Psoas muscle (tissue), 8 donors: ENCODE results near the gene CA11. TPM values are rescaled to one million over a fixed set of nuclear protein-coding genes. Genes with fewer than 3 reads are reported as not detected.

ENCODE experiments used
- ATAC-seq, 4 donors: fragments of 200-7000 bp; cut with Tn5 transposase; one replicate each; pipeline ENCODE4 v1.9.1; 2020; ENCODE audit warnings: moderate library complexity in 3 of 4, mild to moderate bottlenecking in 2 of 4
- DNase-seq, 2 donors: peaks; one replicate each; pipeline ENCODE4 v3.0.0-alpha.2; 2020
- H3K27ac ChIP-seq: fragments of 200-600 bp; one replicate; pipeline ENCODE4 v1.8.0; 2022
- H3K27me3 ChIP-seq, 3 donors: fragments of 200-600 bp in 1 of 3; one replicate each; pipeline versions ENCODE4 v1.6.1 to v1.8.0; 2013 to 2022; ENCODE audit warnings: low read length in 2 of 3, mild to moderate bottlenecking in 2 of 3, moderate library complexity in 1 of 3; ENCODE audit not compliant: insufficient read depth in 3 of 3
- H3K36me3 ChIP-seq, 2 donors: fragments of 200-600 bp in 1 of 2; one replicate each; pipeline versions ENCODE4 v1.6.1 to v1.8.0; 2013 to 2022; ENCODE audit warnings: low read depth in 1 of 2, mild to moderate bottlenecking in 1 of 2, moderate library complexity in 1 of 2; ENCODE audit not compliant: insufficient read depth in 1 of 2
- H3K4me1 ChIP-seq: fragments of 200-600 bp; one replicate; pipeline ENCODE4 v1.8.0; 2022
- H3K4me3 ChIP-seq: fragments of 200-600 bp; one replicate; pipeline ENCODE4 v1.8.0; 2022; ENCODE audit warnings: mild to moderate bottlenecking
- H3K9me3 ChIP-seq: fragments of 200-600 bp; one replicate; pipeline ENCODE4 v1.8.0; 2022
- WGBS, 3 donors: extraction: QIAGEN DNeasy Blood & Tissue Kit; methylation state at CpG; one replicate each; pipeline versions ENCODE4 v1.1.6 to v1.1.7; 2013; 5-methylcytosine and 5-hydroxymethylcytosine counted together
- intact Hi-C, 2 donors: fragments of 100-400 bp; cut with DNase I; formaldehyde crosslinking; loops; one replicate each; pipeline versions ENCODE4 v1.11.0 to v1.14.2; 2022
- polyA plus RNA-seq, 3 donors: library from polyadenylated mRNA; stranded (reverse); fragments of 200-250 nt; gene quantifications; one replicate each; pipeline ENCODE4 v1.2.3, GENCODE V29; 2013
- total RNA-seq, 4 donors: library from RNA; stranded (reverse); fragmentation: NEBNext Ultra II Directional in 2 of 4; extraction: Animal tissue kit (Norgen Biotek cat#: 25700) in 2 of 4; gene quantifications; one replicate each; pipeline versions ENCODE4 v1.2.1 to v1.2.4, GENCODE V29; 2021 to 2023
- TF ChIP-seq, protein P1 (sequence below): fragments of 200-600 bp; IDR thresholded peaks from one replicate; pipeline ENCODE4 v1.8.0; 2022; ENCODE audit warnings: antibody characterized with exemption
- donor health status: healthy with polysubstance abuse.
- donor health status: DM: no; HTN: no; CAD: no; lungs with moderate emphysema.
- donor health status: Bipolar disorder and iron deficiency.
- donor health status: healthy.
- donor health status: DM: yes; HTN: yes; CAD: no.
- donor health status: DM: no; HTN: no; CAD: no.
- donor health status: DM: no; HTN: no; CAD: no.
- donor health status: DM: yes; HTN: yes; CAD: no.

The CA11 gene
- total and polyA plus RNA-seq, 7 donors: 2.3 to 10.6 (median 8.6) TPM

- Histone ChIP-seq H3K9me3 (no peaks in the 10 kb centered on the region), H3K4me3 (peak overlapping the region; percentile 42), H3K27me3 (no peaks in the 10 kb centered on the region), H3K4me1 (peaks cover 49% of the 10 kb centered on the region), H3K36me3 (peaks cover 0 to 14% of the 10 kb centered on the region in 2 donors), H3K27ac (peak overlapping the region; percentile 80)
- DNase-seq (peak; percentile 68 to 84), ATAC-seq (peak in 1 of 4 donors; percentile 16)
- TF ChIP-seq, protein P1, sequence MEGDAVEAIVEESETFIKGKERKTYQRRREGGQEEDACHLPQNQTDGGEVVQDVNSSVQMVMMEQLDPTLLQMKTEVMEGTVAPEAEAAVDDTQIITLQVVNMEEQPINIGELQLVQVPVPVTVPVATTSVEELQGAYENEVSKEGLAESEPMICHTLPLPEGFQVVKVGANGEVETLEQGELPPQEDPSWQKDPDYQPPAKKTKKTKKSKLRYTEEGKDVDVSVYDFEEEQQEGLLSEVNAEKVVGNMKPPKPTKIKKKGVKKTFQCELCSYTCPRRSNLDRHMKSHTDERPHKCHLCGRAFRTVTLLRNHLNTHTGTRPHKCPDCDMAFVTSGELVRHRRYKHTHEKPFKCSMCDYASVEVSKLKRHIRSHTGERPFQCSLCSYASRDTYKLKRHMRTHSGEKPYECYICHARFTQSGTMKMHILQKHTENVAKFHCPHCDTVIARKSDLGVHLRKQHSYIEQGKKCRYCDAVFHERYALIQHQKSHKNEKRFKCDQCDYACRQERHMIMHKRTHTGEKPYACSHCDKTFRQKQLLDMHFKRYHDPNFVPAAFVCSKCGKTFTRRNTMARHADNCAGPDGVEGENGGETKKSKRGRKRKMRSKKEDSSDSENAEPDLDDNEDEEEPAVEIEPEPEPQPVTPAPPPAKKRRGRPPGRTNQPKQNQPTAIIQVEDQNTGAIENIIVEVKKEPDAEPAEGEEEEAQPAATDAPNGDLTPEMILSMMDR: no peak
- intact Hi-C loops: loop anchor here in 1 of 2 donors (10.0 kb wide), 1 partner anchor 334 kb away; the partner anchor contains the start of gene FTL
- WGBS, 3 donors: 12 to 24% (median 15%) methylated on average over 45 to 47 of the region's 47 CpGs
Observed at GRCh38 chr19:48630296-48631063, 15.5 kb downstream of the CA11 start.

DNA sequence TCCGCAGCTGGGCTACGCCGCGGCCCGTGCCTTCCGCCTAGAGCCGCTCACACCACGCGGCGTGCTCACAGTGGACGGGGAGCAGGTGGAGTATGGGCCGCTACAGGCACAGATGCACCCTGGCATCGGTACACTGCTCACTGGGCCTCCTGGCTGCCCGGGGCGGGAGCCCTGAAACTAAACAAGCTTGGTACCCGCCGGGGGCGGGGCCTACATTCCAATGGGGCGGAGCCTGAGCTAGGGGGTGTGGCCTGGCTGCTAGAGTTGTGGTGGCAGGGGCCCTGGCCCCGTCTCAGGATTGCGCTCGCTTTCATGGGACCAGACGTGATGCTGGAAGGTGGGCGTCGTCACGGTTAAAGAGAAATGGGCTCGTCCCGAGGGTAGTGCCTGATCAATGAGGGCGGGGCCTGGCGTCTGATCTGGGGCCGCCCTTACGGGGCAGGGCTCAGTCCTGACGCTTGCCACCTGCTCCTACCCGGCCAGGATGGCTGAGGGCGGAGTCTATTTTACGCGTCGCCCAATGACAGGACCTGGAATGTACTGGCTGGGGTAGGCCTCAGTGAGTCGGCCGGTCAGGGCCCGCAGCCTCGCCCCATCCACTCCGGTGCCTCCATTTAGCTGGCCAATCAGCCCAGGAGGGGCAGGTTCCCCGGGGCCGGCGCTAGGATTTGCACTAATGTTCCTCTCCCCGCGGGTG is 16.2 kb downstream of the CA11 start:
- Histone ChIP-seq H3K27me3 (no peaks in the 10 kb centered on the region), H3K4me3 (peak overlapping the region; percentile 42), H3K36me3 (peaks cover 0 to 14% of the 10 kb centered on the region in 2 donors), H3K9me3 (no peaks in the 10 kb centered on the region), H3K4me1 (peaks cover 45% of the 10 kb centered on the region), H3K27ac (peak overlapping the region; percentile 80)
- TF ChIP-seq, protein P1: no peak
- ATAC-seq (peak; percentile 33 to 57 (median 50)), DNase-seq (peak; percentile 73 to 77)
- 45 to 52% (median 50%) methylated on average over 48 of the region's 48 CpGs for WGBS, 3 donors
- intact Hi-C loops: loop anchor here in 1 of 2 donors (10.0 kb wide), 1 partner anchor 335 kb away; the partner anchor contains the start of gene FTL

DNA sequence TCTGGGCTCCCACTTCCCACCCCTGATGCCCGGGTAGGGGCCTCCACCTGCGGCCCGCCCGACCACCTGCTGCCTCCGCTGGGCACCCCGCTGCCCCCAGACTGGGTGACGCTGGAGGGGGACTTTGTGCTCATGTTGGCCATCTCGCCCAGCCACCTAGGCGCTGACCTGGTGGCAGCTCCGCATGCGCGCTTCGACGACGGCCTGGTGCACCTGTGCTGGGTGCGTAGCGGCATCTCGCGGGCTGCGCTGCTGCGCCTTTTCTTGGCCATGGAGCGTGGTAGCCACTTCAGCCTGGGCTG is 16.7 kb downstream of the CA11 start:
- H3K36me3 ChIP-seq: peaks cover 0 to 14% of the 10 kb centered on the region in 2 donors
- H3K4me1 ChIP-seq: peaks cover 40% of the 10 kb centered on the region
- DNase-seq: peak in 1 of 2 donors; percentile 55

DNA sequence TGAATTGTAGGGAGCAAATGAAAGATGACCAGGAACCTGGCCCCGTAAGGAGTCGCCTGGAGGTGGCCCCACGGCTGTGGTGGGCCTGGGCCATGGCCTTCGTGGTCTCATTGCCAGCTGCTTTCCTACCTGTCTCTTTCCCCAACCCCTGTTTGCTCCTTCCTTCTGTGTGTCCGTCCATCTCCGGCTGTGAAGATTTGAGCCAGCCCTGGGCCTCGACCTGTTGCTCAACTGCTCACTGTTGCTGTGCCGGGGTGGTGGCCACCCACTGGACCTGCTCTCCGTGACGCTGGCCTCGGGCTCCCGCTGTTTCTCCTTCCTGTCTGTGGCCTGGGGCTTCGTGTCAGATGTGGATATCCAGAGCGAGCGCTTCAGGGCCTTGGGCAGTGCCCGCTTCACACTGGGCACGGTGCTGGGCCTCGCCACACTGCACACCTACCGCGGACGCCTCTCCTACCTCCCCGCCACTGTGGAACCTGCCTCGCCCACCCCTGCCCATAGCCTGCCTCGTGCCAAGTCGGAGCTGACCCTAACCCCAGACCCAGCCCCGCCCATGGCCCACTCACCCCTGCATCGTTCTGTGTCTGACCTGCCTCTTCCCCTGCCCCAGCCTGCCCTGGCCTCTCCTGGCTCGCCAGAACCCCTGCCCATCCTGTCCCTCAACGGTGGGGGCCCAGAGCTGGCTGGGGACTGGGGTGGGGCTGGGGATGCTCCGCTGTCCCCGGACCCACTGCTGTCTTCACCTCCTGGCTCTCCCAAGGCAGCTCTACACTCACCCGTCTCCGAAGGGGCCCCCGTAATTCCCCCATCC is 17.3 kb downstream of the CA11 start:
- Histone ChIP-seq H3K27ac (no peak overlapping the region), H3K27me3 (no peaks in the 10 kb centered on the region), H3K36me3 (peaks cover 0 to 14% of the 10 kb centered on the region in 2 donors), H3K4me1 (peaks cover 37% of the 10 kb centered on the region), H3K4me3 (no peak overlapping the region), H3K9me3 (no peaks in the 10 kb centered on the region)
- 74 to 81% (median 77%) methylated on average over 32 to 34 of the region's 34 CpGs for WGBS, 3 donors
- intact Hi-C loops: no loop called here
- ATAC-seq: no peak
- DNase-seq: peak in 1 of 2 donors; percentile 65
- TF ChIP-seq, protein P1: no peak

More for the DNA sequence above, 16.7 kb downstream of the CA11 start:
- Histone ChIP-seq H3K4me3 (no peak overlapping the region), H3K27ac (peak overlapping the region; percentile 80), H3K27me3 (no peaks in the 10 kb centered on the region), H3K9me3 (no peaks in the 10 kb centered on the region)
- 91% methylated on average over 21 to 22 of the region's 22 CpGs for WGBS, 3 donors
- no peak for ATAC-seq
- TF ChIP-seq, protein P1: no peak
- intact Hi-C loops: no loop called here
